HG03196 (cell line): ENCODE measurements around the gene SP3.

Experiments
- ATAC-seq: cut with Tn5 transposase; IDR thresholded peaks from one replicate; pipeline ENCODE4 v1.9.1; 2021; ENCODE audit not compliant: unreplicated experiment

SP3 gene

GRCh38 chr2:173965372-173966025 is at the start of gene SP3:
Gene SP3 (minus strand): TSS chr2:173965373. CDS start chr2:173965171, 202 bp downstream.
- ATAC-seq: peak; percentile 74

- no peak for ATAC-seq
Observed at GRCh38 chr2:174014699-174015070, 49.5 kb upstream of the SP3 start.

GRCh38 chr2:174014011-174014698 is 49.0 kb upstream of the SP3 start:
- ATAC-seq: no peak

- ATAC-seq: no peak
Observed at GRCh38 chr2:174013315-174013751, 48.2 kb upstream of the SP3 start.

- no peak for ATAC-seq
Observed at GRCh38 chr2:174012347-174013314, 47.5 kb upstream of the SP3 start.

- ATAC-seq: no peak
Observed at GRCh38 chr2:174011796-174012195, 46.6 kb upstream of the SP3 start.

GRCh38 chr2:174011173-174011572 is 46.0 kb upstream of the SP3 start:
- ATAC-seq: no peak

- no peak for ATAC-seq
Observed at GRCh38 chr2:174009488-174010223, 44.5 kb upstream of the SP3 start.

GRCh38 chr2:174008720-174009119 is 43.5 kb upstream of the SP3 start:
- no peak for ATAC-seq

- no peak for ATAC-seq
Observed at GRCh38 chr2:174007010-174007409, 41.8 kb upstream of the SP3 start.

GRCh38 chr2:174005801-174006419 is 40.7 kb upstream of the SP3 start:
- ATAC-seq: no peak

GRCh38 chr2:174004905-174005605 is 39.9 kb upstream of the SP3 start:
- ATAC-seq: no peak

- ATAC-seq: no peak
Observed at GRCh38 chr2:174003720-174004695, 38.8 kb upstream of the SP3 start.

GRCh38 chr2:174002679-174003078 is 37.5 kb upstream of the SP3 start:
- ATAC-seq: no peak

GRCh38 chr2:174001107-174001506 is 35.9 kb upstream of the SP3 start:
- no peak for ATAC-seq

GRCh38 chr2:173999724-174000123 is 34.6 kb upstream of the SP3 start:
- no peak for ATAC-seq

- no peak for ATAC-seq
Observed at GRCh38 chr2:173999272-173999671, 34.1 kb upstream of the SP3 start.

GRCh38 chr2:173998386-173998785 is 33.2 kb upstream of the SP3 start:
- no peak for ATAC-seq

GRCh38 chr2:173997753-173998152 is 32.6 kb upstream of the SP3 start:
- ATAC-seq: no peak
